Fibroblast of the conjunctiva (primary cell): ENCODE measurements around the gene PIAS4.

Experiments used
- DNase-seq: peaks from one replicate; pipeline ENCODE4 v3.0.0-alpha.2; 2010; ENCODE audit warnings: low read depth

PIAS4 gene

DNA sequence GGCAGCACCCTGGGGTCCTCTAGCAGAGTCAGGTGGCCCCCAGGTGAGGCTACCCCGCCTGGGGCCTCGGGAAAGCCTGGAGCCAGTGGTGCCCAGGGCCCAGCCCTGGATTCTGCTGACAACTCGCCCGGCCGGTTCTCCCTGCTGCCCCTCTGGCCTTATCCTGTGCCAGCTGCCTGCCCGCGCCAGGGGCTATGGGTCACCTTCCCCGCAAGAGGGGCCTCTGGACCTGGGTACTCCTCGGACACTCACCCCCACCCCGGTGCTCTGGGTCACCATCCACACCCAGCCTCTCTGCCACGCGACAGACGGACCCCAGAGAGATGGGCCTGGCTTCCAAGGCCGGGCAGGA lies 35.2 kb downstream of the PIAS4 start:
- DNase-seq, result no peak

DNA sequence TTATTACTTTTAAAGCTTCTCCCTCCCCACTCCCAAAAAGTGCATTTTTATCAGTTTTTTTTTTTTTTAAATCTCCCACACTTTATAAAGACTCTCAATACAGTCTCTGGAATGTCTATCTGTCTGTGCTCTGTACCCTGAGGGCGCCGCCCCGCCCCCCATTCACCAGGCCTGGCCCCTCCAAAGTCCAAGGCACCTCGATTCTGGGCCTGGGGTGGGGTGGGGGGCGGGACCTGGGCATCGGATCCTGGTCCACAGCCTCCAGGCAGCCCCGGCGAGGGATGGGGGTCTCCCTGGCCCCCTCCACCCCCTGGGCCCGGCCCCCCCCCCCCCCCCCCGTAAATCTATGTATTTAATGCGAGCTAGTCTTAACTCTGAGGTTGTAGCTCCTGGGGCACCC lies 35.9 kb downstream of the PIAS4 start:
- DNase-seq, result no peak

DNA sequence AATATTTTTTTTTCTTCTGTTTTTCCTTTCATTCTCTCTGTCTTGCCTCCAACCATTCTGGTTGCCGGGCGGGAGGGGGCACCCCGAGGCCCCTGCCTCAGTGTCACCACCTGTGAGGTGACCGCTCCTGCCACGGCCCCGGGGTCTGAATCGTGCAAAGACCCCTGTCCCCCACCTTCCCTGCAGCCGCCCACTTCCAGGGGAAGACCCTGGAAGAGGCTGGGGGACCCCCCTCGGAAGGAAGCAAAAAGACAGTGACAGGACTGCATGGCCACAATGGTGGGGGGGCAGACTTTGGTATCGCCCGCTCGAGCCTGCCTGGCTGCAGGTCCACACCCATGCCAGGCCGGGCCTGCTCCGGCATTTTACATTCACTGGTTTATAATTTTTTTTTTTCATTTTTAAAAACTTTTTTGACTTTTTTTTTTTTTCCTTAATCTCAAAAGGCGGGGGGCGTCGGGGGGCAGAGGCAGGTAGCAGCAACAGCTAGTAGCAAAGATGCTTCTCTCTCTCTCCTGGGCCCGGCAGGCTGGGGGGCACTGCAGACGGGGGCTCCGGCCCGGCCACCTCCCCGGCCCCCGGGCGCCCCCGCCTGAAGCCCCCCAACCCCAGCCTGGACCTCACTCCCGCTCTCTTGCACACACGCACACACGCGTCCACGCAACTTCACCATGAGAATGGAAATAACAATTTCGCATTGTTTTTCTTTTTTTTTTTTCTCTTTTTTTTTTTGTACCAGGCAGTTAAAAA lies 36.6 kb downstream of the PIAS4 start:
- no peak for DNase-seq

DNA sequence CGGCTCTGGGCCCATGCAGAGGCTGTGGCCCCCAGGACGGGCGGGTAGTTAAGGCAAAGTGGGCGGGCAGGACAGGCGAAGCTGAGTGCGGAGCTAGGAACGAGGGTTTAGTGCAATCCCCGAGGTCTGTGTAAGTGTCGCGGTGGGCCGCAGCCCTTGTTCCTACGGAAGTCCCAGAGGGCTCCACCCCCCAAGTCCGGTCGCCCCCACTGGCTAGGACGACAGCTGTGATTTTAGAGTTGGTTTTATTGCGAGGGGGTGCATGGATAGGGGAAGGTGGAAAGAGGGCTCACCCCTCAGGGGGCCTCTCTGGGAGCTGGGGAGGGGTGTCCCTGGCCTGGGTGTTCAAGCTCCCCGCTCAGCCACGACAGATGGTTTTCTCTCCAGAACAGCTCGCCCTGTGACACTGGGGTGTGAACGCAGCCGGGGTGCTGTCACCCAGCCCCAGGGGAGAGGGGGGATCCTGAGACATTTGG lies 37.5 kb downstream of the PIAS4 start:
- no peak for DNase-seq

DNA sequence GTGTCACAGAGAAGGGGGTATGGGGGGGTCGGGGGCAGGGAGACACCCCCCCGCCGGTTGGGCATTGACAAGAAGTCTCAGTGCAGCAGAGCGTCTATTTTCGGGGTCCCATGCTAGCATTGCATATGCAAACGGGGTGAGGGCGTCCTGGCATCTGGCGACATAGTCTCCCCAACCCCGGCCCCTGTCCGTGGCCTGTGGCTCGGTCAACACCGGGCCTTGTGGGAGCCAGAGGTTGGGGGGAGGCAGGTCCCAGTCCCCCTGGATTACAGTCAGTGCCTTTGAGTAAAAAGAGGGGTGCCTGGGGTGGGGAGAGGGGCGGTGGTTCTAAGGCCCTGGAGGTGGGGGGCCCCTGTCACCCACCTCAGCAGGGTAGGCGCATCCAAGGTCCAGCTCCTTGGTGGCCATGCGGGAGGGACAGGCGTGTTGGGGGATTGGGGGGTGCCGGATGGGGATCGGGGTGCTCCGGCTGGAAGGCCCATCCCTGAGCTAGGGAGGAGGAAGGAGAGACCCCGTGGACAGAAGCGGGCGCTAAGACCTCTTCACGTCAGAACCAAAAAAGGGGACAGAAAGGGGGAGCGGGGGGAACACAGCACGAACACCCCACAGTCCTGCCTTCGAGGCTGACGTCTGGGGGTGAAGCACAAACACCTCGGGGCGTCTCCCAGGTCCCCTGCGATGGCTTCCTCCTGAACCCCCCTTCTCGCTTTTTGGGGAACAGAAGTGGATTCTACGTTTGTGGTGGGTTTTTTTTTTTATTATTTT lies 38.2 kb downstream of the PIAS4 start:
- DNase-seq, result no peak

DNA sequence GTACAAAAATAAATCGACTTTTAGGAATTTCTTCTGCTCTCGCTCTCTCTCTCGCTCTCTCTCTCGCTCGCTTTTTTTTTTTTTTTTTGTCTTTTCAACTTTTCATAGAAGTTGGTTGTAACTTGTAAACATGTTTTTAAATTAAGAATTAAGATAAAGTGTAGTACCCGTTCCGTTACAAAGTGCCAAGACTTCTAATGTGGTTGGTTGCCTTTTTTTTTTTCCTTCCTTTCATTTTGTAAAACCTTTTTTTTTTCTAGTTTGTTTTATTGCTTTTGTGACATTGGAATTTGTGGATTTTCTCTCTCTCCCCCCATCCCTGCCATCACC lies 38.8 kb downstream of the PIAS4 start:
- DNase-seq, result no peak

DNA sequence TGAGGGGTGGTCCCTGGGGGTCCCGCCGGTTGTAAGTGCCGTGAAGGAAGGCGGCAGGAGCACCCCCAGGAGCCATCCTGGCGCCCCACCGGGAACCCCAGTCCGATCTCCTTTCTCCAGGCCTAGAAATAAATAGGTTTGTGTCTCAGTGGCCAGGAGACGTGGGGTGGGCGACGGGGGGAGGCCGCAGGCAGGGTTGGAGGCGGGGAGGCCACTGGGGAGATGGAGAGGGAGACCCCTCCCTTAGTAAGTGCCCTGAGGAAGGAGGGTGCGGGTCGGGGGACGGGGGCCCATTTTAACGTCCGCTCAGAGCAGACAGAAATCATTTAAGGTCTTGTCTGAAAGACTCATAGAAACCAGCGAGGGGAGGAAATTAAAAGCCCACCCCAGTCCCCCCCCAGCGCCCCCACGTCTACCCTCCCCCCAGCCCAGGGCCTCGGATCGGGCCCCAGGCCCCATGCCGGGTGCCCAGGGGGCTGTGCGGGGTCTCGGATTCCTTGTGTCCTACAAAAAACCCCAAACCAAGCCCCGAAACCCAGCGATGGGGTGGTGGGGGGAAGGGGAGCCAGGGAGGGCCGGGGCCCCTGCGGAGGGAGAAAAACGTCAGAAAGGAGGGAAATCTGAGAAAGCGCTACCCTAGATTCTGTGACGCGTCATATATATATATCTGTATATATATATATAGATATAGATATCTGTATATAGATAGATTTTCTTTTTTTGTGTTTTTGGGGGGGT lies 39.6 kb downstream of the PIAS4 start:
- DNase-seq, result no peak

DNA sequence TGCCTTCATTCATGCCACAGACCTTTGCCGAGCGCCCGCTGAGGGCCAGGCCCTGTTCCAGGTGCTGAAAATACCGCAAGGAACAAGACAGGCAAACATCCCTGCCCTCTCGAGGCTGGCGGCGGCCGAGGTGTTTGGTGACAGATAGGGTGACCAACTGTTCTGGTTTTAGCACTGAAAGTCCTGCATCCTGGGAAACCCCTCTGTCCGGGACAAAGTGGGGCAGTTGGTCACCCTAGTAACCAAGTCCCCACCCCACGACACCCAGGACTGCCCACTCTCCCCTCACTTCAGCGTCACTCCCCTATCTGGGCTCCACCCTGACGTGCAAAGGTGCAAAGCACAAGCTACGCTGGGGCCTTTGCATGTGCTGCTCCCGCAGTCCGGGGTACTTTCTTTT lies 41.9 kb downstream of the PIAS4 start:
- DNase-seq, result no peak

DNA sequence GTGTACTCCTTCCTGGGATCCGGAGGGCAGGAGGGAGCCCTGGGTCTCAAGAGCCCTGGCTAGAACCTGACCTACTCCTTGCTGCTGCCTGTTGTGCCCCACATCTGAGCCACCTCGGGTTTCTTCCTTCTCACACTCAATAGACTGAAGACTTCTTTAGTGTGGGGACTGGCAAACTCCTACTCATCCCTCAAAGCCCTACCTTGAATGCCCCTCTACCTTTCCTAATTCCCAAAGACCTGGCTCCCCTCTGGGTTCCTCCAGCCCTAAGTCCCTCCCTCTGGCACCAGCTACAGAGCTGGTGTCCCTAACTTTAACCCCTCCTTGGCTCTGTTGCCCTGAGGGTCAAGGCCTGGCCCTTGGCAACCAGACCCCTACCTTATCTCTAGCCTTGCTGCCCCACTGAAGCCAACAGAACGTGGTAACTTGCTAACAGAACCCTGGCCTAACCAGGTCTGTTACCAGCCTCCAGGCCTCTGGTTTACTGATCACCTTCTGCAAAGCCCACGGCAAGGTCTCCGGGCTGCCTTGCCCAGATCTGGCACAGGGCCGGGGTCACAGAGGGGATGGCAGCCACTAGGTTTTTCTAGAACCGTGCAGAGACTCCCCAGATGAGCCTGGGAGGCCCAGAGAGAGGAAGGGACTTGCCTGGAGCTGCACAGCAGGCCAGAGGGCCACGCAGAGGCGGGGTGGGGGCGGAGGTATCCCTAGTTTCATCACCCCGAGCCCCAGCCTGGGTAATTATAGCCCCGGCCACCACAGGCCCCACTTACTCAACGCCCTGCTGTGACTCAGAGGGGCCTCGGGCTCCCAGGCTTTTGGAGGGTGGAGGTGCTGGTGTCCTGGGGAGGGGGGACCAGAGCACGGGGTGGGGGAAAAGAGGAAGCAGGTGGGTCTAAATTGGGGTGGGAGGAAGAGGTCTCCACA lies 43.9 kb downstream of the PIAS4 start:
- no peak for DNase-seq

DNA sequence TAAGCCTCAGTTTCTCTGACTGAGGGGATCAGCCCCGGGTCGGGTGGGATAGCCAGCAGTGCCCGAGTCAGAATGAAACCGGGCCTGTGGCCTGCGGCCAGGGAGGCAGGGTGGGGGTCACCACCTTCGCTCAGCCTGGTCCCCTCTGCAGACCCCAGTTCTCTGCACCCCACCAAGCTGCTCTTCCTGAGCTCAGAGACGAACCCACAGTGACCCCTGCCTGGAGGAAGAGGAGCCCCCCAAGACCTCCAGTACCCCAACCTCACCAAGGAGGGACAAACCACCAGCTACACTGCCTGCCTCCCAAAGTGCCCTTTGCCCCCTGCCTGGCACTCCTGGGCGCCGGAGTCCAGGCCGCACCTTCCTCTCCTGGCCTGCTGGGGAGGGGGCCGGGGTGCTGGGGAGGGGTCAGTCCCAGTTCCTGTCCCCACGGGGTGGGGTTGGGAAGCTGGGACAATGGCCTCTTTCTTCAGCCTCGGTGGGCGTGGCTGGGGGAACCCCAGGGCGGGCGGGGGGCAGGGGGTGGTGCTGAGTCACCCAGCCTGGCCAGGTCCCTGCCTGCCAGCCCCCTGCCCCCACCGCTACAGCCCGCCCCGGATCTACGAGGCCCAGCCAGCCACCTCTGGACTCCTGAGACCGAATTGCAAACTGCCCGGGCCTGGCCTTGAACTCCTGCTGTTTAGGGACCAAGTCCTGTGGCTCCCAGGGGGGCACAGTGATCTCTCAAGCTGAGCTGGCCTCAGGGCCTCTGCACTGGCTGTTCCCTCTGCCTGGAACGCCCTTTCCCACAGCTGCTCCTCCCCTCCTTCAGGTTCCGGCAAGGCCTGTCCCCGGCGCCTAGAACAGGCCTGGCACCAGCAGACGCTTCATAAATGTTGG lies 44.8 kb downstream of the PIAS4 start:
- no peak for DNase-seq

DNA sequence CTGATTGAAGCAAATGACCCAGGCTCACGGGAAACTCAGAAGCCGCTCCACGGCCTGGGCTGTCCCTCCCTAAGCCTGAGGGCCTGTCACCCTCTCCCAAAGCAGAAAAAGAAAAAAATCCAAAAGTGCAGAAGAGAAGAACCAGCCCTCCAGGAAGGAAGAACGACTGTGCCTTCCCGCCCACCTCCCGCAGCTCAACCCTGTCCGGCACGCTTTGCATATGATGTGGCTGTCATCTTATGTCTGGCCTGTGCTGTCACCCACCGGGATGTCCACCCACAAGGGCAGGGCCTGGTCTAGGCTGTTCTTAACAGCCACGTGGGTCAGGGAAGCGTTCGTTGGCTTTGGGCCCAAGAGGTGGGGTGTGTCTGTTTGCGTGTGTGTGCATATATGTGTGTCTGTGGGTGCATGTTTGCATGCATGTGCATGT lies 45.5 kb downstream of the PIAS4 start:
- no peak for DNase-seq

DNA sequence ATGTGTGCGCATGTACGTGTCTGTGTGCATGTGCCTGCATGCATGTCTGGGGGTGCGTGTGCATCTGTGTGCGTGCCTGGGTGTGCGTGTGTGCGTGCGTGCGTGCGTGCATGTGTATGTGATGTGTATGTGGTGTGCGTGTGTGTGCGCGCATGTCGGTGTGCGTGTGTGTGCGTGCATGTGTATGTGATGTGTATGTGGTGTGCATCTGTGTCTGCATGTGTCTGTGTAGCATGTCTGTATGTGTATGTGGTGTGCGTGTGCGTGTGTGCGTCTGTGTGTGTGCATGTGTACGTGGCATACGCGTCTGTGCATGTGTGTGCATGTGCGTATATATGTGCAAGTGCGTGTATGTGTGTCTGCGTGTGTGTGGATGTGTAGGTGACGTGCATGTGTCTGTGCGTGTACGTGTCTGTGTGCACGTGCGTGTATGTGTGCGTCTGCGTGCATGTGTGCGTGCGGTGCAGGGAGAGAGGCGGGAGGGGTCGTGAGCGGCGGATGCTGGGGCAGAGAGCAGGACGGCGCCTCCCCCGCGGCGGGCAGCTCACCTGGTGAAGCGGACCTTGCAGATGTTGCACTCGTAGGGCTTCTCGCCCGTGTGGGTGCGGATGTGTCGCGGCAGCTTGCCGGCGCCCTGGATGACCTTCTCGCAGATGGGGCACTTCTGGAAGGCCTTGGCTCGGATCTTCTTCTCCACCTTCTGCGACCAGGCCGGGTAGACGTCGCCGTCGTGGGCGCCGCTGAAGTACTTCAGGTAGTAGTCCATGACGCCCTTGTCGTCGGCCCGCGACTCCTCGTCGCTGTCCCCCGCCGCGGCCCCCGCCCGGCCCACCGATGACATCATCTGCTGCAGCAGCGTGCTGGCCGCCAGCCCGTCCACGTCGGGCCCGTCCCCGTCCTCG lies 46.1 kb downstream of the PIAS4 start:
- DNase-seq, result no peak

DNA sequence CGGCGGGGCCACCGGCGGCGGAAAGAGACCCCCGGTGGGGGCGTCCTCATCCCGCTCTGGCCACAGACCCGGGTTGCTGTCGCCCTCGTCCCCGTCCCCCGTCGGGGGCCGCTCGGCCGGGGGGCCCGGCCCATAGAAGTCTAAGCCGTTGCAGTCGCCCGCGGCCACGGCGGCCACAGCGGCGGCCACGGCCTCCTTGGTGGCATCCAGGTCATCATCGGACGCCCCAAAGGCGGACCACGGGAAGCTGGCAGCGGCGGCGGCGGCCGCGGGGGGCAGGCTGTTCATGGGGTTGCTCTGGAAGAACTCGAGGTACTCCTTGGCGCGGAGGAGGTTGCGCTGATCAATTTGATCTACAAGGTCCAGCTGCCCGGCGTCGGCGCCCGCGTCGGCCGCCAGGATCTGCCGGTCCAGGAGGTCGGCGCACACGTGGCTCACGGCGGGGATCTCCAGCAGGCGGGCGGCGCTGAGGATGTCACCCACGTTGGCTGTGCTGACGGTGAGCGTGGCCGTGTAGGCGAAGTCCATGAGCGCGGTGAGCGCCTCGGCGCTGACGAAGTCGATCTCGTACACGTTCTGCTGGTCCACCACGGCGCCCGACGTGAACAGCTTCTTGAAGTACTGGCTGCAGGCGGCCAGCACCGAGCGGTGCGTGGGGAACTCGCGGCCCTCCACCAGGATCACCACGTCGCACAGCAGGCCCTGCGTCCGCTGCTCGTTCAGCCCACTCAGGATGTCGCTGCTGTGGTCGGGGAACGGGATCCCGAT lies 47.1 kb downstream of the PIAS4 start:
- no peak for DNase-seq

DNA sequence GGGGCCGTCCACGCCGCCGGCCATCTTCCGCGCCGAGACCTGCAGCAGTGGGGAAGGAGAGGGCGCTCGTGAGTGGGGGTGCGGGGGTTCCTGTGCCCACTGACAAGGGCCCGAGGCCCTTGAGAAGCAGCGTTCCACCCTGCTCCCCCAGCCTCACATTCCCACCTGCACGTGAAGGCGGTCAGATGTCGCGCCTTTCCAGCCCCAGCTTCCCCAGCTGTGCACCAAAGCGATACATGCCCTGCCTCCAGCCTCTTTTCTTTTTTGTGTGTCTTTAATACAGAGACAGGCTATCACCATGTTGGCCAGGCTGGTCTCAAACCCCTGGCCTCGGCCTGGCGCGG lies 47.6 kb downstream of the PIAS4 start:
- no peak for DNase-seq

DNA sequence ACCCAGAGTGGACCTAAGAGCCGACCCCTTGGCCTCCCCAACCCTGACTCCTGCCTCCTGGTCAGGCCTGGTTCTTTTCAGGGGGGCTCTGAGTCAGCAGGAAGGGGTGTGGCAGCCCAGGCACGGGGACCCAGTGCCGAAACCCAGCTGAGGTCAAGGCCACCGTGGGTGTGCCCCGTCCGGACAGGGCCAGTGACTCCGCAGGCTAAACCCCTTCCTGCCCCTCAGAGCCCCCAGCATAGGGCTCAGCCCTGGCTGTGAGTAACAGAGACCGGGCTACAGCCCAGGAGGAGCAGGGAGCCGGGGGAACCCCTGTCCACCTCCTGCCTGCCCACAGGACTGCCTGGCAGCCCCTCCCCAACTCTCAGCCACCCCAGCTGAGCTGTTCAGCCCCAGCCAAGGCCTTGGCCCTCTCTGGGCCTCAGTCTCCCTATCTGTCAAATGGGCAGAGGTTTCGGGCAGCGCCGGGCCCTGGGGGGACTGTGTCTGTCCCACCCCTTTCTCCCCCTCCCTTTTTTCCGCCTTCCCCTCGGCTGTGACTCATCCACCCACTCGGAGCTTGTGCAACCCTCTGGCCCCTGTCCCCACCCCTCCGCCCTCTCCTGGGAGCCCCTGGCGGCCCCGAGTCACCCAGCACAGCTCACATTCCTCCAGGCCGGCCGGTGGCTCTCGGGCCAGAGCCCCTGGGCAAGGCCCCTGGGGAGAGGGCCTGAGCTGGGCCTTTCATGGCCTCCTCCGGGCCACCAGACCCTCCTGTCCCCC lies 50.6 kb downstream of the PIAS4 start:
- DNase-seq, result peak; percentile 78

DNA sequence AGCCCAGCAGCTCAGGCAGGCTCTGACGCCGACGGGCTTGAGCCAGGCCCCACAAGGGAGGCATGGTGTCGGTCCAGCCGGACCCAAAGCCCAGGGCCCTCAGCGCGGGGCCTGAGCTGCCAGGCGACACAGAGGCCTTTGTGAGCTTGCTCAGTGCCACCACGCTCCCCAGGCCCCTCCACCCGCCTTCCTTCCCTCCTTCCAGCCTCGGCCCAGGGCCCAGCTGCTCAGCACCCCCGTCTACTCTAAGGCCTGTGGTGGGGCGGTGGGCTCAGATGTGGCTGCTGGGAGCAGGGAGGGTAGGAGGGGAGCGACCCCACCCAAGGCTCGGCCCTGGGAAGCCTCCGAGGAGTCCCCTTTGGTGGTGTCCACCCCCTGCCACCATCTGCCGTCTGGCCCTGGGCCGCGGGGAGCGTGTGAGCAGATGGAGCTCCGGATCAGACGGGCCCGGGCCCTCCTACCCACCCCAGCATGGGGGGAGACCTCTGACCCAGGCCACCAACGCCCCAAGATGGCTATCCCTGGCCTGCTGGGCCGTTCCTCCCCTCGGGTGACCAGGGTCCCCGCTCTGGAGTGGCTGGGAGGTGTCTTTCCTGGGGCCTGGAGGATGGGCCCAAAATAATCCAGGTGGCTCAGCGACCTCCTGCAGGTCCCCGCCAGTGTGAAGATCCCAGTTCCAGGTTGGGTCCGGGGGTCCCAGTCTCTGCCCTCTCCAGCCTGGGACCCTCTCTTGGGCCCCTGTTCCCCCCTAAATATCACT lies 51.3 kb downstream of the PIAS4 start:
- DNase-seq, result no peak

DNA sequence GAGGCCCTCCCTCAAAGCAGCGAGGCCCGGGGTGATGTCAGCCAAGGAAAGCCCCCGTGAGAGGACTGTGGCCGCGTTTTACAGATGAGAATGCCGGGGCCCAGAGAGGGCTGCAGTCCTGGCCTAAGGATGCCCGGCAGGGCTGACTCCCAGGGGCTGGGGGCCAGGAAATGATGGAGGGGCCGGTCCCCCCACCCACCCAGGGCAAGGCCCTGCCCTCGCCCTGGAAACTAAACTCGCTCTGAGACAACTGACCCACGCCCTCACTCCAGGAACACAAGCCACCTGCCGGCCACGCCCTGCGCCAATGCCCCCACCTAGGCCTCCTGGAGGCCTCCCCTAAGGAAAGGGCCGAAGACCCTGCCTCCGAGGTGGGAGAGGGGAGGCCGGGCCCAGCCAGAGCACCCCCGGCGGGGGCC lies 51.9 kb downstream of the PIAS4 start:
- DNase-seq, result no peak
